HL-60 (cell line): Measurements from ENCODE around the gene COL25A1.

Experiments
- DNase-seq, 2 experiments: peaks; one replicate each; pipeline ENCODE4 v3.0.0-alpha.2; 2010 to 2020; ENCODE audit warnings: low read depth in 1 of 2, low spot score in 1 of 2
- H3K27ac ChIP-seq: fragments of 250-450 bp; sonication (Bioruptor Pico); replicated peaks from 2 replicates; pipeline ENCODE4 v1.5.1; 2020; ENCODE audit warnings: mild to moderate bottlenecking, moderate library complexity
- H3K27me3 ChIP-seq: fragments of 250-450 bp; sonication (Bioruptor Pico); 2 replicates; pipeline ENCODE4 v1.5.1; 2021; ENCODE audit warnings: mild to moderate bottlenecking, moderate library complexity; ENCODE audit not compliant: insufficient read depth, poor library complexity, severe bottlenecking
- H3K4me3 ChIP-seq: replicated peaks from 2 replicates; pipeline ENCODE4 v1.5.1; 2011; ENCODE audit warnings: mild to moderate bottlenecking, control low read depth, low read length; ENCODE audit not compliant: insufficient read depth
- GABPA ChIP-seq: IDR thresholded peaks from 2 replicates; pipeline ENCODE4 v1.6.1; 2012; ENCODE audit warnings: low read depth
- POLR2AphosphoS5 ChIP-seq: IDR thresholded peaks from 2 replicates; pipeline ENCODE4 v1.6.1; 2012; ENCODE audit warnings: low read depth
- REST ChIP-seq: IDR thresholded peaks from 2 replicates; pipeline ENCODE4 v1.6.1; 2012; ENCODE audit warnings: low read depth; ENCODE audit not compliant: insufficient replicate concordance
- SPI1 ChIP-seq: IDR thresholded peaks from 2 replicates; pipeline ENCODE4 v1.6.1; 2012; ENCODE audit warnings: low read depth, mild to moderate bottlenecking, borderline replicate concordance
- TF ChIP-seq, protein P1 (sequence below): IDR thresholded peaks from one replicate; pipeline ENCODE4 v1.5.1; 2011; ENCODE audit warnings: low read length, control low read depth, inconsistent platforms; ENCODE audit not compliant: insufficient read depth

COL25A1 gene

GRCh38 chr4:109332926-109333464, 30.5 kb upstream of the COL25A1 start:
- Histone ChIP-seq H3K27me3 (peaks cover 5% of the 10 kb centered on the region), H3K27ac (no peak overlapping the region), H3K4me3 (no peak overlapping the region)
- no peak for DNase-seq
- TF ChIP-seq, protein P1, sequence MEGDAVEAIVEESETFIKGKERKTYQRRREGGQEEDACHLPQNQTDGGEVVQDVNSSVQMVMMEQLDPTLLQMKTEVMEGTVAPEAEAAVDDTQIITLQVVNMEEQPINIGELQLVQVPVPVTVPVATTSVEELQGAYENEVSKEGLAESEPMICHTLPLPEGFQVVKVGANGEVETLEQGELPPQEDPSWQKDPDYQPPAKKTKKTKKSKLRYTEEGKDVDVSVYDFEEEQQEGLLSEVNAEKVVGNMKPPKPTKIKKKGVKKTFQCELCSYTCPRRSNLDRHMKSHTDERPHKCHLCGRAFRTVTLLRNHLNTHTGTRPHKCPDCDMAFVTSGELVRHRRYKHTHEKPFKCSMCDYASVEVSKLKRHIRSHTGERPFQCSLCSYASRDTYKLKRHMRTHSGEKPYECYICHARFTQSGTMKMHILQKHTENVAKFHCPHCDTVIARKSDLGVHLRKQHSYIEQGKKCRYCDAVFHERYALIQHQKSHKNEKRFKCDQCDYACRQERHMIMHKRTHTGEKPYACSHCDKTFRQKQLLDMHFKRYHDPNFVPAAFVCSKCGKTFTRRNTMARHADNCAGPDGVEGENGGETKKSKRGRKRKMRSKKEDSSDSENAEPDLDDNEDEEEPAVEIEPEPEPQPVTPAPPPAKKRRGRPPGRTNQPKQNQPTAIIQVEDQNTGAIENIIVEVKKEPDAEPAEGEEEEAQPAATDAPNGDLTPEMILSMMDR, result peak; percentile 1
- no peak for TF ChIP-seq REST

DNA sequence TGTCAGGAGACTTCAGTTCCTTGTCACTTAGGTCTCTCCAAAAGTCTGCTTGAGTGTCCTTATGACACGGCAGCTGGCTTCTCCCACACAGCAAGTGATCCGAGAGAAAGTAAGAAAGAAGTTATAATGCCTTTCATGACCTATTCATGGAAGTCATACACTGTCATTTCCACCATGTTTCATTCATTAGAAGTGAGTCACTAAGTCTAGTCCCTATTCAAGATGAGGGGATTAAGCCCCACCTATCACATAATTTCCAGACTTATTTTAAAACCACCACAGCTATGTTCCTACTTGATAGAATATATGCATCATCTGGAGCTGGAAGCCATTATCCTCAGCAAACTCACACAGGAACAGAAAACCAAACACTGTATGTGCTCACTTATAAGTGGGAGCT, 25.2 kb upstream of the COL25A1 start:
- Histone ChIP-seq H3K27ac (no peak overlapping the region), H3K27me3 (peaks cover 2% of the 10 kb centered on the region)
- TF ChIP-seq SPI1 (no peak), REST (no peak), GABPA (no peak), POLR2AphosphoS5 (no peak)
- TF ChIP-seq, protein P1, result no peak

DNA sequence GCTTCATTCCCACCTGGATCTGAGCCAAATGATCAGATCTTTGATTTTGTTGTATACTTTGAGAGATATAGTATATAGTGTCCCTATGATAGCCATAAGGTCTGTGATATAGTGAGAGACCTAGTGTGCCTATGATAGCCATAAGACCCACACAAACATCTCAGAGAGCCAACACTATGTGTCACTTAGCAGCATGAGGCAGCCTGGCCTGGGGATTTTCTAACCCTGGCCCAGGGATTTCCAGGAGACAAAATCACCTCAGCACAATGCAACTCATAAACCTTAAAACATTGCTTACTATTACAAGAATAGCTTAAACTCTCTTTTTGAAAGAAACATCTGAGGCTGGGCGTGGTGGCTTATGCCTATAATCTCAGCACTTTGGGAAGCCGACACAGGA, 23.2 kb upstream of the COL25A1 start:
- DNase-seq, result no peak
- TF ChIP-seq POLR2AphosphoS5 (no peak), SPI1 (no peak), GABPA (no peak), REST (no peak)
- TF ChIP-seq, protein P1, result no peak
- Histone ChIP-seq H3K27ac (no peak overlapping the region), H3K4me3 (no peak overlapping the region), H3K27me3 (no peaks in the 10 kb centered on the region)

More for the DNA sequence above, 25.2 kb upstream of the COL25A1 start:
- no peak overlapping the region for H3K4me3 ChIP-seq
- no peak for DNase-seq
